ENCODE results near the gene SH3RF3.

- TF ChIP-seq POLR2A (IDR thresholded peaks at IDR 0.05; ENCODE audit: low read length) (no peak), GATA1 (IDR thresholded peaks at IDR 0.05; ENCODE audit: low read depth, low read length) (no peak)
Measured at GRCh38 chr2:109266496-109266895, 137.5 kb downstream of the SH3RF3 start.
